HUDEP-2 (cell line): ENCODE data around the gene ALAS1.

Experiments
- DNase-seq, 76 experiments: peaks; one replicate each; lab custom pipeline; 2025; ENCODE audit not compliant: unreplicated experiment in 76 of 76; lab: John Stamatoyannopoulos, UW

ALAS1 gene

DNA sequence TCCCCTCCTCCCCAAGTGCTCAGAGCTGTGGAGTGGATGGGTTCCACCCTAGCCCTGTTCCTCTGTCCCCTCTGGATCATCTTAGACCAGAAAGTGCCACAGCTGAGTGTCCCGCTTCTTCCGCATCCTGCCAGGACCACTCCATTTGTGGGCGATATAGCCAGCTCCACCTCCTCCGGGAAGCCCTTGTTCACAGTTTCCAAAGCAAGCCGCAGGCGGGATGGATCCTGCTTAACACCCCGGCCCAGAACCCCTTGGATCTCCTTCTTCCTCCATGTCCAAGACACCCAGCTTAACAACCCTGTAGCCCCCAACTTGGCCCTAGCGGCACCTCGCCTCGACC, 490 bp upstream of the ALAS1 start:
- no peak for DNase-seq

DNA sequence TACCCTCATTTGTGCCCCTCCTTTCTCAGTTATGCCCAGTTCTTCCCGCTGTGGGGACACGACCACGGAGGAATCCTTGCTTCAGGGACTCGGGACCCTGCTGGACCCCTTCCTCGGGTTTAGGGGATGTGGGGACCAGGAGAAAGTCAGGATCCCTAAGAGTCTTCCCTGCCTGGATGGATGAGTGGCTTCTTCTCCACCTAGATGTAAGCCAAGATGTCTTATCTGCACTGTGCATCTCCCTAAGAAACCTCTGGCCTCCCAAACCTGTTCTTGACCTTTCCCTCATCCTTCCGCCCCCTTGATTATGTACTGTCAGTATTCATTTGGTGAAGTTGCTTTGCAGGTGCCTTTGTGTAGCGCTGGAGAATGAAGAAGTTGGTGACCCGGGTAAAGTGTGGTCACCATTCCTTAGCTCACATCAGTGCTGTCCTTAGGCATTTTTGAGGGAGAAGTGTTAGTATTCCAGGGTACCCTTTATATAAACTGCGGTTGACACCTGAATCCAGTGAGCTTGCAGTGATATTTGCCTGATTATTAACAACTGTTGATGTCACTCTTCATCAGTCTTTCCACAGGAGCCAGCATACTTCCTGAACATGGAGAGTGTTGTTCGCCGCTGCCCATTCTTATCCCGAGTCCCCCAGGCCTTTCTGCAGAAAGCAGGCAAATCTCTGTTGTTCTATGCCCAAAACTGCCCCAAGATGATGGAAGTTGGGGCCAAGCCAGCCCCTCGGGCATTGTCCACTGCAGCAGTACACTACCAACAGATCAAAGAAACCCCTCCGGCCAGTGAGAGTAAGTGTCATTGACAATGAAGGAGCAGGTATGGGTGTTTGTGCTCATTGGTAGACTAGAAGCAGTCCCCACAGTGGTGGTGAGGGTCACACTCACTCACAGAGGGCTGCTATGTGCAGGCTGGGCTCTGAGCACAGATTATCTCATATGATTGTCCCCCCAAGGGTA, 966 bp downstream of the ALAS1 start:
- DNase-seq = no peak

GRCh38 chr3:52200981-52201679, 3.2 kb downstream of the ALAS1 start:
- DNase-seq = no peak

GRCh38 chr3:52202384-52203077, 4.6 kb downstream of the ALAS1 start:
- no peak for DNase-seq

DNA sequence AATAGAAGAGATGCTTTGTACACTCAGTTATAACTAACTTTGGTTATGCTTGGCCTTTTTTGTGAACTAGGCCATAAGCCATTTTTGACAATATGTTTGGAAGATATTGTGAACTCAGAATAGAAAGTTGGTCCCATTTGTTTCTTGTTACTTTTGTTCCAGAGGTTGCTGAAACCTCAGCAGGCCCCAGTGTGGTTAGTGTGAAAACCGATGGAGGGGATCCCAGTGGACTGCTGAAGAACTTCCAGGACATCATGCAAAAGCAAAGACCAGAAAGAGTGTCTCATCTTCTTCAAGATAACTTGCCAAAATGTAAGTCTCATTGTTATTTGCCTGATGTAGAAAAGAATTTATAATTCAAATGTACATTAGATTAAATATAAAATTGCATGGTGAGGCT, 5.7 kb downstream of the ALAS1 start:
- DNase-seq = no peak

GRCh38 chr3:52204337-52205073, 6.5 kb downstream of the ALAS1 start:
- DNase-seq = no peak

DNA sequence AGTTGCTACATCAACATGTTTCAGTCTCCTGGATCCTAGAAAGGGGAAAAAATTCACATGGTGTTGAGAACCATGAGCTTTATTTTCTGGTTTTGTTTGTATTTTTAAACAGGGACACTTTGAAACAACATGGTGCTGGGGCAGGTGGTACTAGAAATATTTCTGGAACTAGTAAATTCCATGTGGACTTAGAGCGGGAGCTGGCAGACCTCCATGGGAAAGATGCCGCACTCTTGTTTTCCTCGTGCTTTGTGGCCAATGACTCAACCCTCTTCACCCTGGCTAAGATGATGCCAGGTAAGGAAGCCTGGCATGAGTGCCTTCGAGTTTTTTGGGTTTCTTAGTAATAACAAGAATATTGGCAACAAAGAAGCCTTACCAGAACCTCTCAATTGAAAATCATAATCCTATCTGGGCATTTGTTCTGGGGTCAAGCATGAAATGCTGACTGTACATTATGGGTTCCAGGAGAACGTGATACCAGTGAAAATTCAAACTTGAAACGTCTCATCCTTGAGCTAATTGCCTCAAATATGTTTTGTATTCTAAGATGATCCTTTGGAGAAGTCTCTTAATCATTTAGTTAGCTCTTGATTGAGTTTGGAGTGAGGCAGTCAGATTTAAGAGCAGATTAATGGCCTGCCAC, 7.9 kb downstream of the ALAS1 start:
- no peak for DNase-seq

DNA sequence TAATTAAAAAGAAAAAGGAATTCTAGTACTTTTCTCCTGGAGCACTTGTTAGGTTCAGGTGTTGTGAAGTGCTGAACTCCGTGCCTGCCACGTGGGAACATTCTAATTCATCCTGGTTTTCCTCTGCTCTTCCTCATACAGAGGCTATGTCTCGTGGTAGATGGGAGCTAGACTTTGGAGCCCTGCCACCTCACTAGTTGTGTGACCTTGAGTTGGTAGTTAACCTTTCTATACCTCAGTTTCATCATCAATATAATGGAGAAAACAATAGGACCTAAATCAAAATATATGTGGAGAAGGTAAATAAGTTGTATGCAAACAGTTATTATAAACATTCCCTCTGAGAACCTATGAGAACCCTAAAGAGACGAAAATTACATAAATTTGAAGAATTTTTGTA, 10.6 kb downstream of the ALAS1 start:
- DNase-seq = no peak

- no peak for DNase-seq
Measured at GRCh38 chr3:52210037-52210436, 12.1 kb downstream of the ALAS1 start.

DNA sequence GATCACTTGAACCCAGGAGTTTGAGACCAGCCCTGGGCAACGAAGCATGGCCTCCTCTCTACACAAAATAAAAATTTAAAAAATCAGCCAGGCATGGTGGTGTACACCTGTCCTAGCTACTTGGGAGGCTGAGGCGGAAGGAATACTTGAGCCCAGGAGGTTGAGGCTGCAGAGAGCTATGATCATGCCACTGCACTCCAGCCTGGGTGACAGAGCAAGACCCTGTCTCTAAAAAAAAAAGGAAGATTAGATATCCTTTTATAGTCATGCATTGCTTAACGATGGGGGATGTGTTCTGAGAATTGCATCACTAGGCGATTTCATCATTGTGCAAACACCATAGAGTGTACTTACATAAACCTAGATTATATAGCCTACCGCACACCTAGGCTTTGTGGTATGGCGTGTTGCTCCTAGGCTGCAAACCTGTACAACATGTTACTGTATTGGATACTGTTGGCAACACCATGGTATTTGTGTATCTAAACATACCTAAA, 12.6 kb downstream of the ALAS1 start:
- no peak for DNase-seq

DNA sequence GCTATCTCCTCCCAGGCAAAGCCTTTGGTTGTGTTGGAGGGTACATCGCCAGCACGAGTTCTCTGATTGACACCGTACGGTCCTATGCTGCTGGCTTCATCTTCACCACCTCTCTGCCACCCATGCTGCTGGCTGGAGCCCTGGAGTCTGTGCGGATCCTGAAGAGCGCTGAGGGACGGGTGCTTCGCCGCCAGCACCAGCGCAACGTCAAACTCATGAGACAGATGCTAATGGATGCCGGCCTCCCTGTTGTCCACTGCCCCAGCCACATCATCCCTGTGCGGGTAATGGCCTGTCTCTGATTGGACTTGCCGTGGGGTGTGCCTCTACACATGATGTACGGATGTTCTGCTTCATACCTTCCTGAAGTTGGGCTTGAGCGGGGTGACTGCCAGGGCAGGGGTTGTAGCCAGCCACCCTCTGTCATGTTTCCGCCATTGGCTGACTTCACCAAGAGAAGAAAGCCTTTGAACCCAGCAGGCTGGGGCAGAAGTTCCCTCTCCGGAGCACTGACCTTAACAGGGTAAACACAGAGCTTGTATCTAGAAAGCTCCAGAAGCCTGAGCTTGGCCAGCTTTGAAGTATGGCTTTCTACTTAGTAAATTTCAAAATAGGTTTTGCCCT, 13.4 kb downstream of the ALAS1 start:
- no peak for DNase-seq

- no peak for DNase-seq
Measured at GRCh38 chr3:52213005-52213404, 15.0 kb downstream of the ALAS1 start.

- DNase-seq = no peak
Measured at GRCh38 chr3:52213901-52214300, 15.9 kb downstream of the ALAS1 start.

- no peak for DNase-seq
Measured at GRCh38 chr3:52215351-52215750, 17.4 kb downstream of the ALAS1 start.

DNA sequence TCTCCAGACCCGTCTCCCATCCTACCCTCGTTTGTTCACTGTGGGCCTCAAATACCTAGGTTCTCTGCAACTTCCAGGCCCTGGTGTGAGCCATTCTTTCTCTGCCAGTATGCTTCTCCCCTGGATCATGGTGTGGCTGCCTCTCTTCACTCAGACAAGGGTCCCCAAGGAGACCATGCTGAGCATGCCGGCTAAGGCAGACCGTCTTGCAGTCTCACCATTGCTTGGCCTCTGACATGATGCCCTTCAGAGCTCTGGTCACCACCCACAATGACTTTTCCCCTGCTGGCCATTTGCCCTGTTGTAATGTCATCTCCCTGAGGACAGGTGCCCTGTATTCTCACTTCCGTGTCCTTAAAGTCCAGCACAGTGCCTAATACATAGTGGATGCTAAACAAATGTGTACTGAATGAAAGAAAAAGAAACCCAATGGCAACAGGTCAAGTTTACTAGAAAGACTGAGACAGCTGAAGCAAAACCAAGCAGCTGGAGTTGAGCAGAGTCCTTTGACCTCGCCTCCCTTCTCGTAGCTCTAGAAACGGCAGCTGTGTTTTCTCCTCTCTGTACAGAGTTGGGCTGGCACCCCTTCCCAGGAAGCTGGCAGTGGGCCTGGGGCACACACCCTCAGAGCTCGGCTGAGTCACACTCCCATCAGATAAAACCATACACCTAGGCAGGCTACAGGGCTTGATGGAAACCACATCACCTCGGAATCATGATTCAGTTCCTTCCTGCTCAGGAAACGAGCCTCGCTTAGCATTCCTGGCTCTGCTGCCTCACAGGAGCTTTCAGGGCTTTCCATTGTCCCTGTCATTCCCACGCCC, 18.8 kb downstream of the ALAS1 start:
- DNase-seq = peak in 61 of 76 experiments; percentile 7 to 69 (median 39)

- no peak for DNase-seq
Measured at GRCh38 chr3:52217409-52217805, 19.4 kb downstream of the ALAS1 start.

DNA sequence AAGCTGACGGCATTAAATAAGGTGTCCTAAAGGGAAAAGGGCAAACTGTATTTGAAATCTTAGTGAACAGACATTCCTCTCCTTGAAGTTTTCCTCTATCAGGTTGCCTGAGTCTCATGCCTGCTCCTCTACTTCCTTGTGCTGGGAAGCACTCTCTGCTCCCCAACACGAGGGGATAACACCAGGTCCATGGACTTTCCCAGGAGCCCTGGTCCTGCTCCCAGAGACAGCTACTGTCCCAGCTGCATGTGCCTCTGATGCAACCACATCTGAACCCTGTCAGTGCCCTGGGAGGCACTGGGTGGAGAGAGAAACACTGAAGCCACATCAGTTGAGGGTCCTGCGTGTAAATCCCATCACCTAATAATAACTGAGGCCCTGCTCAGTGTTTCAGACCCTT, 20.1 kb downstream of the ALAS1 start:
- no peak for DNase-seq

GRCh38 chr3:52218454-52218853, 20.5 kb downstream of the ALAS1 start:
- DNase-seq = peak in 21 of 76 experiments; percentile 8 to 43 (median 19)
